Measurements from ENCODE around the gene TMIE. TPM values are rescaled to one million over a fixed set of nuclear protein-coding genes. Genes with fewer than 3 reads are reported as not detected.

TMIE gene
- total RNA-seq, 1 donor: not detected

DNA sequence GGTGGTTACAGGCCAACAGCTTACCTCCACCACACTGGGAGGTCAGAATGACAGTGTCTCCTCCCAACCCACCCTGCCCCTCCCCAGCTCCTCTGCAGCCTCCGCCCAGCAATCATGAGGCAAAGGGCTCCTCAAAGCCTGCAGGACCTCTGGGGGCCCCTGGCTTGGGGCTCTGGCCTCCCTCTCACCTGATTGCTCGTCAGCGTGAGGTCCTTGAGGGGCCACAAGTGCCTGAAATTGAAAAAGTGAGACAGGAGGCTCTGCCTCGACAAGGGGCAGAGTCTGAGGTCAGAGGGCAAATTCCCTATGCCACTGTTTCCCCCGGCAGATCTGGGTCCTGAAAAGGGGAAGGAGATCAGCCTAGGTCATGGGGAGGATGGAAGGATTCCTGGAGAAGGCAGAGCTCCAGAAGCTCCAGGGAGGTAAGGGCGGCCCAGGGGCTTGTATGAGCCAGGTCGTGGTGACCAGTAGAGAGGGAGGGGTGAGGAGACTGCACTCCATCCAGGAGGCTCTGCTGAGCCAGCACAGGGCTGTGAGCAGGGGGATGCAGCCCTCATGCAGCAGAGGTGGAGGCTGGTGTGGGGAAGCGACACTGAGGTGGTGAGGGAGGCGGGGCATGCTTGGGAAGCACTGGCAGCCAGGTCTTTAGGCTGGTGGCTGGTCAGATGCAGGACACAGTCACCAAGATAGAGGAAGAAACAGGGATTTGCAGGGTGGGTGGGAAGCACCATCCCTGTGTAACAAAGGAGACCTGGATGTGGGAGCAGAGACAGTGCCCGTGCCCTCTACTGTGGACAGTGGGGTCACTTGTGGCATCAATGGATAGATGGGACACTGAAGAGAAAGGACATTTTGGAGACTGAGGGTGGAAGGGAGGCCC is 27.8 kb upstream of the TMIE start:
- TF ChIP-seq, protein P1, sequence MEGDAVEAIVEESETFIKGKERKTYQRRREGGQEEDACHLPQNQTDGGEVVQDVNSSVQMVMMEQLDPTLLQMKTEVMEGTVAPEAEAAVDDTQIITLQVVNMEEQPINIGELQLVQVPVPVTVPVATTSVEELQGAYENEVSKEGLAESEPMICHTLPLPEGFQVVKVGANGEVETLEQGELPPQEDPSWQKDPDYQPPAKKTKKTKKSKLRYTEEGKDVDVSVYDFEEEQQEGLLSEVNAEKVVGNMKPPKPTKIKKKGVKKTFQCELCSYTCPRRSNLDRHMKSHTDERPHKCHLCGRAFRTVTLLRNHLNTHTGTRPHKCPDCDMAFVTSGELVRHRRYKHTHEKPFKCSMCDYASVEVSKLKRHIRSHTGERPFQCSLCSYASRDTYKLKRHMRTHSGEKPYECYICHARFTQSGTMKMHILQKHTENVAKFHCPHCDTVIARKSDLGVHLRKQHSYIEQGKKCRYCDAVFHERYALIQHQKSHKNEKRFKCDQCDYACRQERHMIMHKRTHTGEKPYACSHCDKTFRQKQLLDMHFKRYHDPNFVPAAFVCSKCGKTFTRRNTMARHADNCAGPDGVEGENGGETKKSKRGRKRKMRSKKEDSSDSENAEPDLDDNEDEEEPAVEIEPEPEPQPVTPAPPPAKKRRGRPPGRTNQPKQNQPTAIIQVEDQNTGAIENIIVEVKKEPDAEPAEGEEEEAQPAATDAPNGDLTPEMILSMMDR (IDR thresholded peaks at IDR 0.05; ENCODE audit: insufficient read depth, low read depth, low read length): no peak
- DNase-seq (ENCODE audit: low read depth): no peak

DNA sequence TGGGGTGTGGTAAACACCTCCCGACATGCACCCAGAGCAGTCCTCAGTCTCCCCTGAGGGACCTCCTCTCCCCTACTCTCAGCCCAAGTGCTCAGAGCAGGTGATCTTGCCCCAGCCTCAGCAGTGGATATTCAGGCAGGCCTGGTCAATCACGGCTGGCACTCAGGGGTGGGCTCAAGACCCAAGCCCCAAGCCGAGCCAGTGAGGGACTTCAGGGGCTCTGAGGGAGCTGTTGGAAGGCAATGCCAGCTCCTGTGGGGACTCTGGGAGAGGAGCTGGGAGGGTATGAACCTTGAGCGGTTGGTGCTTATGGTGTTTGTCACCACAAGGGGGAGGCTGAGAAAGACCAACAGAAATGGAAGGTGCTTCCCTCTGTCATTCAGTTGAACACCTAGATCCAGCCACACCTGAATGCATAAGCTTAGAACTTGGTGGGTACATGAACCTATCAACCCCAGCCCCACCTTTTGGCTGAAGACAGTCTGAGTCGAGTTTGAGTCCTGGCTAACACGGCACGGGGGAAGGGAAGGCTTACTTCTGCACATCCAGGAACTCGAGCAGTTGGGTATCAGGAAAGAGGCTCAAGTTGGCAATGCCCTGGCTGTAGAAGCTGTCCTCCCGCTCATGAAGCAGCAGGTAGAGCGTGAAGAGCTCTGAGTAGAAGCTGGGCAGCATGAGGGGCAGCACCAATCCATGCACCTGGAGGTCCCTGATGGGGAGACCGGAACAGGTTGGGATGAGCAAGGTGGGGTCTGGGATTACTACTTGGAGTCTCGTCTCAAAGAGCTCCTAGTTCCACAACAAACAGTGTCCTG is 27.0 kb upstream of the TMIE start:
- DNase-seq (ENCODE audit: low read depth): no peak
- TF ChIP-seq, protein P1 (IDR thresholded peaks at IDR 0.05; ENCODE audit: insufficient read depth, low read depth, low read length): no peak
- no peak overlapping the region for H3K4me3 ChIP-seq (ENCODE audit: low read depth, low read length)

More for the DNA sequence above, 27.8 kb upstream of the TMIE start:
- no peak overlapping the region for H3K4me3 ChIP-seq (ENCODE audit: low read depth, low read length)

DNA sequence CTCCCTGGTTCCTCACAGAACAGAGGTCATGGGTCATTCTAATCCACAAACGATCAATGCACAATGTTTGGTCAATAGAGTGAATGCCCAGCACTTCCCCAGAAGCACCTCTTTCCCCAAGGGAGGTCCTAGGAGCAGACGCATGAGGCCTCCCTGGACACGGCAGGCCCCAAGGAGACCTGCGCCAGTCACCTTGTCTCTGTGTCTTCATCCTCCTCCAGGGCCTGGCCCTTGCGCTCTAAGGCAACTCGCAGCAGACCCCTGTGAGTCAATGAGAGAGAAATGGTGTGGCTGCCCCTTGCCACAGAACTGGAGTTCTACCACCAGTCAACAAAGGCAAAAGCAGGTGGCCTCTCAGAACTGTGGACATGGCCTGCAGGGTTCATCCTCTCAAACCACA is 25.8 kb upstream of the TMIE start:
- H3K4me3 ChIP-seq (ENCODE audit: low read depth, low read length): no peak overlapping the region
- DNase-seq (ENCODE audit: low read depth): no peak
- TF ChIP-seq, protein P1 (IDR thresholded peaks at IDR 0.05; ENCODE audit: insufficient read depth, low read depth, low read length): no peak

DNA sequence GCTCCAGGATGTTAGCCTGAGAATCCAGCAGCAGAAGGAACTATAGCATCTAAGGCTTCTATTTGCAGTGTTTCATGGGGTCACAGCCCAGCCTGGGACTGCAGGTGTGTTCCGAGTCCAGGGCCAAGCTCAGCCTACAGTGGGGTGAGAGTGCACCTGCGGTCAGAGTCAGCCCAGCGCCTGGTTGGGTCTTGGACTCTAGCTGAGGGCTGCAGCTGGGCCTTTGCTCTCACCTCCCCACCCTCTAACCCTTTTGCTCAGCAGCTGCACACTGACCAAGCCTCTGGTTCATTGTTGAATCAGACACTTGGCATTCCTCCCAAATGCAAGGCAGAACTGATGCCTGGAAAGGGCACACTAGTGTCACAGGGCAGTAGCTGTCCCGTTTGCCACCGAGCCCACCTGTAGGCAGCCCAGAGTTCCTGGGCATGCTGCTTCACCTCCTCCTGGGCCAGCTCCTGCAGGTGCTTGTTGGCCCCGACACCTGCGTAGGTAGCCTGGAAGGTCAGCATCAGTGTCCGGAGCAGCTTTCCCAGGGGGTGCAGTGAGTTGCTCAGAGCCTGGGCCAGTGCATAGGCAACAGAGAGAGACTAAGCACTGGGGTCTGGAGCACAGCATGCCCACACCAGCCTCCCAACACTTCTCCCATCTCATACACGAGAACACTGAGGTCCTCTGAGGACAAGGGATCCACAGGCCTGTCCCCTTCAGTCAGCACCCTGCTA is 25.2 kb upstream of the TMIE start:
- no peak for DNase-seq (ENCODE audit: low read depth)
- H3K4me3 ChIP-seq (ENCODE audit: low read depth, low read length): no peak overlapping the region
- TF ChIP-seq, protein P1 (IDR thresholded peaks at IDR 0.05; ENCODE audit: insufficient read depth, low read depth, low read length): no peak

DNA sequence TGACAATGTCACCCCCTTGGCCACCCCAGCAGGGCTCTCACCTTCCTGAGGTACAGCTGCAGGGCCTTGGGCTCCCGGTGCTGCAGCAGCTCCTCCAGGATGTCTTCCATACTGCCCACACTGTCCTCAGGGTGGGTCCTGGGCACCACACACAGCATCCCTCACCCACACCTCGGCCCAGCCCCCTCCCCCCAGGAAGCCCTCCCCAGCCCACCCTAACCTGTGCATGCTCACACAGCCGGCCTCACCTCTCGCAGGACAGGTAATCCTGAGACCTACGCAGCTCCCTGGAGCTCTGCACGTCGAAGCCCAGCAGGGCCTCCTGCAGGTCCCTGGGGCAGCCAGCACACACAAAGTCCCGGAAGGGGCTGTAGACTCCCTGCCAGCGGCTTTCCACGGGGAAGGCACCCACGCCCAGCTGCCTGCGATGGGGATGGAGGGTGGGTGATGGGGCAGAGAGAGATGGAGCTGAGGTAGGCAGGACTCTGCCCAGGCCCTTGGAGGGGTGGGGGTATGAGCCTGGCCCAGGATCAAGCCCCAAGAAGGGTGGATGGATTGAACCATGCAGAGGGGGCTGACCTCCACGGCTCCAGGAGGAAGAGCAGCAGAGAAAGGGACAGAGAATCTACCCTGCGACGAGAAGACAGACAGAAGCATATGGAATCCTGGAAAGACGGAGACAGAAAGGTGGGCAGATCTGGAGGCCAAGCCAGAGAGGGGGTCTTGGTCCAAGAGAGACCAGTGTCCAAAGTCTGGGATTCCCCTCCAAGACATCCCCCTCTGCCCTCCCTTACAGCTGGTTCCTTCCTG is 24.4 kb upstream of the TMIE start:
- TF ChIP-seq, protein P1 (IDR thresholded peaks at IDR 0.05; ENCODE audit: insufficient read depth, low read depth, low read length): no peak
- DNase-seq (ENCODE audit: low read depth): no peak
- no peak overlapping the region for H3K4me3 ChIP-seq (ENCODE audit: low read depth, low read length)

- no peak overlapping the region for H3K4me3 ChIP-seq (ENCODE audit: low read depth, low read length)
- peak; percentile 17 for DNase-seq (ENCODE audit: low read depth)
- TF ChIP-seq, protein P1 (IDR thresholded peaks at IDR 0.05; ENCODE audit: insufficient read depth, low read depth, low read length): no peak
These were observed 23.8 kb upstream of the TMIE start for GRCh38 chr3:46677411-46677726.

Data from fibroblast of villous mesenchyme (primary cell).